GM12801 (cell line): ENCODE results near the gene NPTXR.

Experiments
- CTCF ChIP-seq: IDR thresholded peaks from one replicate; pipeline ENCODE4 v1.5.1; 2011; ENCODE audit warnings: control low read depth; ENCODE audit not compliant: insufficient read length; ENCODE audit errors: extremely low read depth

The NPTXR gene

GRCh38 chr22:38837414-38837928, 6.4 kb downstream of the NPTXR start:
- TF ChIP-seq CTCF, result no peak

GRCh38 chr22:38835888-38836301, 7.9 kb downstream of the NPTXR start:
- TF ChIP-seq CTCF, result no peak

- no peak for TF ChIP-seq CTCF
These were observed 8.8 kb downstream of the NPTXR start for GRCh38 chr22:38834991-38835390.

- TF ChIP-seq CTCF, result no peak
These were observed 9.4 kb downstream of the NPTXR start for GRCh38 chr22:38834215-38834953.

GRCh38 chr22:38833061-38833460, 10.8 kb downstream of the NPTXR start:
- TF ChIP-seq CTCF, result no peak

GRCh38 chr22:38832005-38832978, 11.5 kb downstream of the NPTXR start:
- no peak for TF ChIP-seq CTCF
